A549 (cell line): ENCODE measurements around the gene TMEM52B.

Experiments
- BCL3 ChIP-seq: fragments of >200 bp; sonication (Bioruptor Twin); formaldehyde crosslinking; IDR thresholded peaks from 3 replicates; pipeline ENCODE4 v1.6.1; 2016
- BHLHE40 ChIP-seq: IDR thresholded peaks from 2 replicates; pipeline ENCODE4 v1.6.1; 2012; ENCODE audit warnings: low read depth, low read length, inconsistent platforms
- CHD4 ChIP-seq: fragments of 200-600 bp; sonication (generic); IDR thresholded peaks from 2 replicates; pipeline ENCODE4 v1.6.1; 2016; ENCODE audit warnings: antibody characterized with exemption, mild to moderate bottlenecking, borderline replicate concordance
- CTCF ChIP-seq: fragments of >200 bp; sonication (Bioruptor Twin); formaldehyde crosslinking; IDR thresholded peaks from 3 replicates; pipeline ENCODE4 v1.5.1; 2016
- EP300 ChIP-seq, 2 experiments: fragments of >200 bp; sonication (Bioruptor Twin); formaldehyde crosslinking; IDR thresholded peaks; 2 replicates in 1 of 2; 3 replicates in 1 of 2; pipeline ENCODE4 v1.6.1; 2016 to 2017
- ESRRA ChIP-seq: fragments of 150-350 bp; IDR thresholded peaks from 2 replicates; pipeline ENCODE4 v1.6.1; 2014; ENCODE audit warnings: mild to moderate bottlenecking, low read length, borderline replicate concordance
- HDAC2 ChIP-seq: fragments of 200-600 bp; sonication (generic); IDR thresholded peaks from 2 replicates; pipeline ENCODE4 v1.6.1; 2016
- MAX ChIP-seq: IDR thresholded peaks from 2 replicates; pipeline ENCODE4 v1.6.1; 2012
- NFE2L2 ChIP-seq: fragments of 150-350 bp; conservative IDR thresholded peaks from 2 replicates; pipeline ENCODE4 v1.6.1; 2014; ENCODE audit warnings: low read length
- PHF8 ChIP-seq: fragments of 200-600 bp; sonication (generic); IDR thresholded peaks from 2 replicates; pipeline ENCODE4 v1.6.1; 2016; ENCODE audit warnings: low read depth, mild to moderate bottlenecking, antibody characterized with exemption, moderate library complexity, borderline replicate concordance
- POLR2A ChIP-seq: IDR thresholded peaks from 2 replicates; pipeline ENCODE4 v1.6.1; 2012; ENCODE audit warnings: mild to moderate bottlenecking, low read length
- RAD21 ChIP-seq, 2 experiments: fragments of >200 bp in 1 of 2; sonication (Bioruptor Twin) in 1 of 2; formaldehyde crosslinking in 1 of 2; IDR thresholded peaks in 1 of 2; conservative IDR thresholded peaks in 1 of 2; 2 replicates in 1 of 2; 3 replicates in 1 of 2; pipeline ENCODE4 v1.6.1; 2012 to 2018; ENCODE audit warnings: inconsistent platforms in 1 of 2
- USF2 ChIP-seq: fragments of 450-650 bp; IDR thresholded peaks from 2 replicates; pipeline ENCODE4 v1.6.1; 2014; ENCODE audit warnings: antibody characterized with exemption

DNA sequence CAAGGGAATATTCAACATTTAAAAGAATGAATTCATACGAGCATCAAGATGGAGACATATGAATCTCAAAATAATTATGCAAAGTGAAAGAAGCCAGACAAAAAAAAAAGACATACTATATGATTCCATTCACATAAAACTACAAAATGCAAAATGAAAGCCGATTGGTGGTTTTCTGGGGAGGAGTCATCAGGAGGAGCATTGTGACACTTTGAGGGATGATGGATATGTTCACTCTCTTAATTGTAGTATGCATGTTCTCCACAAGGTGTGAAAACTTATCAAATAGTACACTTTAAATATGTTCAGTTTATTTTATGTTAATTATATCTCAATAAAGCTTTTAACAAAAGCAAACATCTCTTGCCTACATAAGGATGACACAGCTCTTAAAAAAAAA lies 20.4 kb upstream of the TMEM52B start:
- TF ChIP-seq BHLHE40 (no peak), CTCF (no peak), POLR2A (no peak), ESRRA (no peak), MAX (no peak), BCL3 (no peak), CHD4 (no peak), RAD21 (conservative IDR thresholded peaks at IDR 0.05 in 1 of 2, IDR thresholded peaks at IDR 0.05 in 1 of 2) (no peak), EP300 (IDR thresholded peaks at IDR 0.05) (no peak), USF2 (no peak), PHF8 (no peak), HDAC2 (no peak), NFE2L2 (no peak)
